ENCODE measurements around the gene ZNF630.
"Not testable (repeated sequence)": the region's sequence is repeated elsewhere in the genome, so short reads cannot be mapped to it uniquely, and the experiment has no call there.

The ZNF630 gene

DNA sequence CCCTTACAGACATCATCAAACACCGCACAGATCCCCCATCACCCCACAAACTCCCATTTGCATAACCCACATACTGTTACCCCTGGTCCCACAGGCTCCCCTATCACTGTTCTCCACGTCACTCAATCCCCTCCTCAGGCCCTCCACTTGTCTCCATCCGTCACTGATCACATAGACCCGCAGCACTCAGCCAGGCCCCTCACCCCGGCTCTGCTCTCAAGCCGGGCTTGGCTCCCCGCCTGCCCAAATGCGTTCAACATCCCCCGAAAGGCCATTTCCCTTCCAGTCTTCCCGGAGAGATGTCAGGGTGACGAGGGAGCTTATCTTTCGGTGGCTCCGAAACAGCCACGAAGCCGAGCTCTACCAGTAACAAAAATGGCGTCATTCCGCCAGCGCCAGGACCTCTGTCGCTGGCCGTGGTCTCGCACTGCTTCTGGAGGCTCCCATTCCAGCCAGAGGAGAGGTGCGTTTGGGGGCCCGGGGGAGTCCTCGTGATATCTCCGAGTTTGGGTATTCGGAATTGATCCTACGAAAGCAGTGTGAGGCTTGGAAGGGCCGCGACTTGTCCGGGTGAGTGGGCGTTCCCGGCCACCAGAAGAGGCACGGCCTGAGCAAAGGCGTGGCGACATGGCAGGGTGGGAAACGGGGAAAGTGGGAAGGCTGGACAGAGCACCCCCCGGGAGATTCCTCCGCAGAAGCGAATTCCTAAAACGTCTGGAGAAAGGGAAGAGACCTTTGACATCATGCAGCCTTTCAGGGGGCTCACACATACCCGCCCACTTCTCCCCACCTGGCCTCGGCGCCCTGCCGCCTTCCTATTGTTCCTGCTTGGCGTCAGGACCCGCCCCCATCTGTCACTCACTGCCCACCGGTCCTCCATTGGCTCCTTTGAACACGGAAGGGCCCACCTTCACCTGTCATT is at the start of gene ZNF630:
ZNF630 (minus strand) TSS at position 577 of the 922 bp plus-strand sequence. CDS start 4,754 bp downstream, outside the sequence.
- DNase-seq, result peak; percentile 60 to 66

DNA sequence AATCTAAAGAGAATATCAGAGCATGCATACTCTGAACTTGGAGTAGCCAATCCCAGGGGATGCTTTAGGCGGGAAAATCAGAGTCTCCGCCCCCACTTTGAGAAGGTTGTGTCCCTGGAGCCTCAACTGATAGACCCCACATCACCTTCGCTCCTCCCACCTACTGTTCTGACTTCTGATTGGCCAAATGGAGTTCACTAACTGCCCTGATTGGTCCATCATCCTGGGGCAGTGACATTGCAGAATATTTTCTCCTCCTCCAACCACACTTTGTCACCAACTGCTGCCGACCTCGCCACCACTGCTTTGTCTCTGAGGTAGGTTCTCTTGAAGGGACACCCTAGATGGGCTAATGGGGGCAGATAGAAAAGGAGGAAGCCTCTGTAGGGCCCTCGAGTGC is 36.3 kb upstream of the ZNF630 start:
- DNase-seq, result no peak

GRCh38 chrX:48102874-48103374 is 31.5 kb upstream of the ZNF630 start:
- no peak for DNase-seq

GRCh38 chrX:48101443-48101842 is 30.0 kb upstream of the ZNF630 start:
- DNase-seq, result no peak

GRCh38 chrX:48092558-48092957 is 21.1 kb upstream of the ZNF630 start:
- not testable (repeated sequence) for DNase-seq

DNA sequence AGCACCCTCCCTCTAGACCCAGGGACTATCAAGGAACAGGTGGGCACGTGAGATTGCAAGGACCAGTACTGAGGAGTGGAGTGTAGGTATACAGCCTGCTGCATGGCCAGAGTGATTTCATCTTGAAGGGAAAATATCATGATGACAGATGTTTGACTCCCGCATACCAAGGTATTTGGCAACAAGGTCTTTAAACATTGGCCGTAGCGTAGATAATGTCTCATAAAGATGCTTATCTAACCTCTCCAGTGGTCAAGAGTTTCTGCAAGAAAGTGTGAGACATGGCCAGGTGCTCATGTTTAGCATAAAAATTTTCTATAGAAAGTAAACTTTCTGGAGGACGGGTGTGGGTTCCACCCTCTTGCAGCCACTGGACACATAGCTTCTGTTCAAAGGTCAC is 18.7 kb upstream of the ZNF630 start:
- DNase-seq, result no peak

DNA sequence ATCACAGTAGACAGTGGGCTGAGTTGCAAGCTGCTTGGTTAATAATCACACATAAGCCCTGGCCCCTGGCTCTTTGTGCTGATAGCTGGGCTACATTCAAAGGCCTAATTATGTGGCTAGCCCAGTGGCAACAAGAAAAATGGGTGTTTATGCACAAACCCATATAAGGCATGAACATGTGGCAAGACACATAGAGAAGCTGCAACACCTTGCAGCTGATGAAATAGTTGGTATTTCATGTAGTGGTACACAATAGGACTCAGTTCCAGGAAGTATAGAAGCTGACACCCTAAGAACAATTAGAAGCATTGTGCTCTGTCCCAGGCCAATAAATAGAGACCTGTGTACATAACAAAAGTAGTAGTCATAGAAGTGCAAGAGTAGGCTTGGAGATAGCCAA is 14.6 kb upstream of the ZNF630 start:
- DNase-seq, result no peak

GRCh38 chrX:48083706-48084105 is 12.3 kb upstream of the ZNF630 start:
- DNase-seq, result no peak

DNA sequence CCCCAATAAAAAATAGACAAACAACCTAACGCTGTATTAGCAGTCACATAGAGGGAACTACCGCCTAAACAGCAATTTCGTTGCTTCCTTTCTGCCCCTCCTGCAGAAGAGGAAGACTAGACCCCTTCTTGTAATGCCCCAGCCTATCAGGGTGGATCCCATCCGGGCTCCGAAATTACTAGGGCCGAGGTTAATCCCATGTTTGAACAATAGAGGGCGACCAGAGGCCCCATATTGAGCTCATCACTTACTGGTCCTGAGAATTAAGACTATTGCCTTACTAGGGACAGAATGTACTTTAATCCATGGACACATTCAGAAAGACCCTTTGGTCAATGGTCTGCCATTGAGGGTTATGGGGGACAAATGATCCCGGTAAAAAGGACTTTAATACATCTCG is 11.8 kb upstream of the ZNF630 start:
- peak; percentile 40 to 49 for DNase-seq

- no peak for DNase-seq
These were observed 4.9 kb upstream of the ZNF630 start for GRCh38 chrX:48076343-48076742.

GRCh38 chrX:48071986-48072605 is 656 bp upstream of the ZNF630 start:
- no peak for DNase-seq

DNA sequence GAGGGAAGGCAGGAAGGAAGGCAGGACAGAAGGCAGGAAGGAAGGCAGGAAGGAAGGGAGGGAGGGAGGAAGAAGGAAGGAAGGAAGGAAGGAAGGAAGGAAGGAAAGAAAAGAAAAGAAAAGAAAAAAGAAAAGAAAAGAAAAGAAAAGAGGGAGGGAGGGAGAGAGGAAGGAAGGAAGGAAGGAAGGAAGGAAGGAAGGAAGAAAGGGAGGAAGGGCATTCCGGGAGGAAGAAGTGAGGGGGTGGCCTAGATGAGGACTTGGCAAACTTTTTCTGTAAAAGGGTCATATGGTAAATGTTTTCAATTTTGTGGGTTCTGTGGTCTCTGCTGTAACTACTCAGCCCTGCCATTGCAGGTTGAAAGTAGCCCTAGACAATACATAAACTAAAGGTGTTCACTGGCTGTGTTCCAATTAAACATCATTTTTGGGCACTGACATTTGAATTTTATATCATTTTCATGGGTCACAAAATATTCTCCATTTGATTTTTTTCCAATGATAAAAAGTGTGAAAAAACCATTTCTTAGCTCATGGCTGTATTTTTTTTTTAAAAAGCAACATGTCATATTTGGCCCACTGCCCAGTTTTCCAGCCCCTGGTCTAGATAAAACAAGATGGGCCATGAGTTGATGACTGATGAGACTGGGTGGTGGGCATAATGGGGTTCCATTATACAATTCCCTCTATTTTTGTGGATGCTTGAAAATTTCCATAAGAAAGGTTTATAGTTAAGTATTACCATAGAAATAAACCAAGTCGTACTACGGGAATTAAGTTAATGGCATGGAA is 3.1 kb downstream of the ZNF630 start:
- no peak for DNase-seq

DNA sequence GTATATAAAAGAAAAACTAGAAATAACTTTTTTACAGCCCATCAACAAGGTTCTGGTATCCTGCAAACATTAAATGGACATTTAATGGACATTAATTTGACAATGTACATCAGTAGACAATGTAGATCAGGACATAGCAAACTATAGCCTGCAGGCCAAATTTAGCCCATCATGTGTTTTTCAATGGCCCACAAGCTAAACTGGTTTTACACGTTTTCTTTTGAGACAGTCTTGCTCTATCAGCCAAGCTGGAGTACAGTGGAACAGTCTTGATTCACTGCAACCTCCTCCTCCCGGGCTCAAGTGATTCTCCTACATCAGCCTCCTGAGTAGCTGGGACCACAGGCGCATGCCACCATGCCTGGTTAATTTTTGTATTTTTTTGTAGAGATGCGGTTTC is 7.2 kb downstream of the ZNF630 start:
- DNase-seq, result no peak

GRCh38 chrX:48059296-48059639 is 12.2 kb downstream of the ZNF630 start:
- no peak for DNase-seq

- DNase-seq, result no peak
These were observed 12.7 kb downstream of the ZNF630 start for GRCh38 chrX:48058621-48059295.

DNA sequence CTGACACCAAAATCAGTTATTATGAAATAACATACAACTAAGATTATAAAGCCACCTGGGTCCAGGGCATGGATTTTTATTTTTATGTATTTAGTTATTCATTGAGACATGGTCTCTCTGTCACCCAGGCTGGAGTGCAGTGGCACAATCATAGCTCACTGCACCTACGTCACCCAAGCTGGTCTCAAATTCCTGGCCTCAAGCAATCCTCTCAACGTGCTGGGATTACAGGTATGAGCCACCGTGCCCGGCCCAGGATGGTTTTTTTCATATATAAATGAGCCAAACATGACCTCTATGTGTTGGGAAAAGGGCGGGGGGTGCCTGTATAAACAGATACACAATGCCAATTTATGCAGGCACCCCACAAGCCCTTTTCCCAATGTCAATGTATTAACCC is 24.6 kb downstream of the ZNF630 start:
- no peak for DNase-seq

DNA sequence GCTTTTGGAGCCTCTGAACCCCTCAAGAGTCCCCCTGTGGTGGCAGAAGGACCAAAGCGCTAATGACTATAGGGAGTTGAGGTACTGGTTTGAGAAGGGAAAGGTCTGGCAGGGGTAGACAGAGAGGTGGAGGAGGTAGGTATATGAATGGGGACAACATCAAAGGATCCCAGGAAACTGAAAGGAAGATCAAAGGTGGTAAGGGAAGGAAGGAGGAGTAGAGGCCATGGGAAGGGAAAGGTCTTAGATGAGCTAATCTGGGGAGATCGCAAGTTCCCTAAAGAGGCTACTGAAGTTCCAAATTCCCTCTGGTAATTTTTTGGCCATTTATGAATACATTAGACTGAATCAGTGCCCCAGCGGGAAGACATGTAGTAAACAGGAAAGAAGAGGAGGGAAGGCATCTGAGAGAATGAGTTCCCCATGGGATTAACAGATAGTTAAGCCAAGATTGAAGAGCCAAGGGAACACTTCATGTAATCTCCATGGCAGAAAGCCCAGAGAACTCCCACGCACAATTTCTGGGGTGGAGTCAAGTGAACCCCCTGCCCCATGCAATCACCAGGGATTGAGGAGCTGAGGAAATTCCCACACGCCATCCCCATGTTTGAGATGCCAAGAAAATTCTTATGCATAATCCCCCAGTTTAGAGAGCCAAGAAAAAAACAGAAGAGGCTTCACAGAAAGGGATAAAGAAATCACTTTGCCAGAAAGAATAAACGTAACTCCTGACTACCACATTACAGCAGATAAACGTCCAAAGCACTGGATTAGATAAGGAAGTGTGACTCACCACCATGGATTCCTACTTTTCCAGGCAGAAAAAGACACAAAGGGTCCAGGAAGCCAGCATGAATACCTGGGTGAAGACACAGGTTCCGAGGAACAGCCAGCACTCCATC is 25.8 kb downstream of the ZNF630 start:
- no peak for DNase-seq

GRCh38 chrX:48043056-48043455 is 28.4 kb downstream of the ZNF630 start:
- no peak for DNase-seq

DNA sequence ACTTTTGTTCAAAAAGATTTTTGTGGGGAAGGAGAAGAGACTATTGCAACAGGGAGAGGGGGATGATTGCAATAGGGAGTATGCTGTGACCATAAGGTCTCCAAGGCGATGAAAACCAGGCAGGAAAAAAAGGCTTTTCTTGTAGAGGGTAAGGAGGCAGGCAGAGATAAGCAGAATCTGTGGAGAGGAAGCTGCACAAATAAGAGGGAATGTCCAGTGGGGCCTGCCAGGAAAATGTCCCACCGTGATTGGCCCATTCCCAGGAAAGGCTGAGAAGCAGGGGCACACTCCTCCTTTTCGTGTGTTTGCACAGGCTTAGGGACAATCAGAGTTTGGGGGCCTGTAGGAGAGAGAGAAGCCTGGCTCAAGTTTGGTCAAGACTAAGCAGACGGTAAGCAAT is 35.5 kb downstream of the ZNF630 start:
- DNase-seq, result no peak

DNA sequence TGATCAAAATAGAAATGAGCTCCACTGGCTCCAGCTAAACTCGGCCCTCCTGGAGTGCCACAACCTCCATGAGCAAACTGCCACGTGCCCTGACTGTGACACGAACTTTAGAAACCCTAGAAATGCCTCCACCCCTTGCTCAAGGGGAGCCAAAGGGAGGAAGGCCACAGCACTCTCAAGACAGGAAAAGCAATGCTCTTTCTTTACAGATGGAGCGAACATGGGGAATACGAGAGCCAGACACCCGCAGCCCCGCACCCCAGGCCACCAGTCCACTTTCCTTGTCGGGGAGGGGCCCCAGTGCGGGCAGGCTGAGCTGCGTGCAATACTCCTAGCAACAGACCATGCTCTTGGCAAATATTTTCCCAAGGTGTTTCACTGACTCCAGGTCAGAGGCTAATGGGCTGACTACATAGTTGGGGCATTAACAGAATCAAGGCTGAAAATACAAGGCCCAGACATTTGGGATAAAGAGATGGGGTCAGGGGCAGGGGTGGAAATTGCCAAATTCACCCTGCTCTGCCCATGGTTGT is 40.7 kb downstream of the ZNF630 start:
- DNase-seq, result not testable (repeated sequence)

DNA sequence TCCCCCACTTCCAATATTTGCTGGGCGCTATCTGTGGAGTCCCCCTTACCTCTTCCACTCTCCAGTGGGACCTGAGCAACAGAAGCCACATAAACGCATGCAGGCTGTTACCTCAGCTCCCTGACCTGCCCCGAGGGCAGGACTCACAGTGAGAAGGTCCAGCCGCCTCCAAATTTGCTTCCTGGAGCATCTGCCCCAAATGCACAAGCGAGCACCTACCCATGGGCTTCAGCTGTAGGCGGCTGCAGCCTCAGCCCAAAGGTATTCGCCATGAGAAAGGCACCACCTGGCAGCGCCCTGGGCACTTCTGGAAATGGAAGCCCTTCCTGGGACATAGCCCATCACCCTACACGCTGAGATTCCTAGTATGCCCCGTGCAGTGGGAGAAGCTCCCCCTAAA is 41.2 kb downstream of the ZNF630 start:
- no peak for DNase-seq
